NT2/D1 (cell line): Measurements from ENCODE around the gene OR9Q1.

Source experiments
- DNase-seq: peaks from one replicate; pipeline ENCODE4 v3.0.0-alpha.2; 2011; ENCODE audit warnings: low read depth, low spot score
- H3K27me3 ChIP-seq: 2 replicates; pipeline ENCODE4 v1.6.0; 2011; ENCODE audit warnings: mild to moderate bottlenecking; ENCODE audit not compliant: insufficient read length, insufficient read depth
- H3K36me3 ChIP-seq: 2 replicates; pipeline ENCODE4 v1.6.1; 2011; ENCODE audit warnings: mild to moderate bottlenecking, low read length, mixed read lengths; ENCODE audit not compliant: insufficient read depth, insufficient read length
- H3K4me1 ChIP-seq: 2 replicates; pipeline ENCODE4 v1.5.1; 2011; ENCODE audit not compliant: insufficient read depth, insufficient read length
- H3K4me3 ChIP-seq: 2 replicates; pipeline ENCODE4 v1.5.1; 2011; ENCODE audit warnings: low read depth; ENCODE audit not compliant: insufficient read length
- H3K9ac ChIP-seq: 2 replicates; pipeline ENCODE4 v1.6.0; 2011; ENCODE audit warnings: low read depth; ENCODE audit not compliant: insufficient read length
- H3K9me3 ChIP-seq: 2 replicates; pipeline ENCODE4 v1.5.1; 2011; ENCODE audit warnings: mild to moderate bottlenecking, low read length; ENCODE audit not compliant: insufficient read depth
- SUZ12 ChIP-seq: IDR thresholded peaks from 2 replicates; pipeline ENCODE4 v1.6.1; 2011; ENCODE audit not compliant: insufficient read length, insufficient read depth; ENCODE audit errors: extremely low read depth
- YY1 ChIP-seq: IDR thresholded peaks from 2 replicates; pipeline ENCODE4 v1.6.1; 2011; ENCODE audit not compliant: insufficient read length, insufficient read depth
- ZNF274 ChIP-seq: IDR thresholded peaks from 2 replicates; pipeline ENCODE4 v1.6.1; 2011; ENCODE audit warnings: mild to moderate bottlenecking, low read depth, low read length

Gene OR9Q1

DNA sequence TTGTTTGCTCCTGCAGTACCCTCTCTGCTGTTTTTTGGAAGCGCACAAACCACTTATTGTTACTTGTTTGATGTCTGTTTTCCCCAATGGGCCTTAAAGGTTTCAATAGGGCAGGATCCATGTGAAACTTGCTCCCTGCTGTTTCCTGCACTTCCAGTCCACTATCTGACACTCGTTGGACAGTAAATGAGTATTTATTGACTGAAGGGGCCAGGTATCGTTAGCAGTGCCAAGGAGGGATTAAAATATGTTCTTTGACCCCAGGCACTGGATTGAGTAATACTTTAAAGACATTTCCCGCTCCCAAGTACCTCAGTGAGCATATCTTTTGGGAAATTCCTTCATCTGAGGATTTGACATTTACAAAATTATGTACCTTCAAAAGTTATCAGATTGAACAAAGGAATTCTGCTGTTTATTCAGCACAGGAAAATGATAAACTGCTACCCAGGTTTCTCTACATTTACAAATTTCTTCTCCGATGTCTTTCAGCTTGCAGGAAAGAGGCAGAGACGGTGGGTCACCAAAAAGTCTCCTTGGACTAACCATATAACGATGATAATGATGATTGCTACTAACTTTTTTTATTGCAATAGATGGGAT is 141.9 kb downstream of the OR9Q1 start:
- H3K9ac ChIP-seq = no peak overlapping the region
- H3K4me1 ChIP-seq = no peaks in the 10 kb centered on the region
- no peak overlapping the region for H3K4me3 ChIP-seq
- no peaks in the 10 kb centered on the region for H3K27me3 ChIP-seq
- H3K36me3 ChIP-seq = no peaks in the 10 kb centered on the region
- no peak for TF ChIP-seq SUZ12
- no peak for TF ChIP-seq YY1
- TF ChIP-seq ZNF274 = no peak
- no peaks in the 10 kb centered on the region for H3K9me3 ChIP-seq
- no peak for DNase-seq

DNA sequence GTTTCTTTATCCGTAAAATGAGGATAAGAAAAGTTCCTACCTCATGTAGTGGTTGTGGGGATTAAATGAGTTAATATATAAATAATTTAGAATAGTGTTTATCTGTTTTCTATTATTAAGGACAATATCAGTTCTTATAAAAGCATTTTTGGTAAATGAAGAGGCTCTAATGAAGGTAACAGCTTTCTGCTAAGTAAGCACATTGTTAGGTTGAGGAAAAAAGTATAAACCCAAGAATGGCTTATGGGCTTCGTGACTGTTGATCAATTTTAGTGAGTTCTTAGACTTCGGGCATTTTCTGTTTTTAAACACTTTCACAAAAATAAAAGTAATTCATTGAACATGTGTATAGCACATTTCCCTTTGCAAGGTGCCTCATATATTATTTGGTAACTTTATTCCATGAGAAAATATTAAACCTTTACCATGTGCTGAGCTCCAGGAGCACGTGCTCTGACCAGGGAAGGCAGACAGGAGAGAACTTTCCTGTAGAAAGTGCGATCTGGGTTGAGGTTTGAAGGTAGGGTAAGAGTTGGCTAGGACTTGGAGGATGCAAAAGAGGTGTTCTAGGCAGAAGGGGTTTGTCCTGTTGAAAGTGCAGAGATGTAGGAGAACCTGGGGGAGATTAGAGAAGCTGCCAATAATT is 153.9 kb downstream of the OR9Q1 start:
- Histone ChIP-seq H3K9me3 (no peaks in the 10 kb centered on the region), H3K4me1 (no peaks in the 10 kb centered on the region), H3K4me3 (no peak overlapping the region), H3K36me3 (no peaks in the 10 kb centered on the region), H3K27me3 (no peaks in the 10 kb centered on the region), H3K9ac (no peak overlapping the region)
- TF ChIP-seq SUZ12 = no peak
- no peak for TF ChIP-seq ZNF274
- no peak for TF ChIP-seq YY1
- no peak for DNase-seq

DNA sequence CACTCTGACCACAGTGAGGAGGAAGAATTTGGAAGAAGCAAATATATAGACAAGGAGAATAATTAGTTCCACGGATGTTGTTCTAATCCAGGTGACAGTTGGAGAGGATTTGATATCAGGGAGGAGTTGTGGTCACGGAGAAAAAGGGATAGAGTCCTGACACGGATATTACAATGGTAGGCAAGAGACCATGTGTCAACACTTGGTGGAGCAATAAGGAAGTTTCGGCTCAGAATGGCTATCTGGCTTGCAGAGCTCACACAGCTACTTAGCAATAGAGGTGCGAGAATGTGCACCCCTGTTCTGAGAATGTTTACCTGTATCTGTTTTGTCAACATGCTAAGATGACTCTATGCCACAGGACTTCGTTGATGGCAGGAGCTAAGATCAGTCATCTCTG is 154.8 kb downstream of the OR9Q1 start:
- Histone ChIP-seq H3K4me1 (no peaks in the 10 kb centered on the region), H3K4me3 (no peak overlapping the region), H3K9ac (no peak overlapping the region), H3K9me3 (no peaks in the 10 kb centered on the region), H3K36me3 (no peaks in the 10 kb centered on the region), H3K27me3 (no peaks in the 10 kb centered on the region)
- TF ChIP-seq YY1 = no peak
- no peak for TF ChIP-seq SUZ12
- no peak for TF ChIP-seq ZNF274
- DNase-seq = no peak

DNA sequence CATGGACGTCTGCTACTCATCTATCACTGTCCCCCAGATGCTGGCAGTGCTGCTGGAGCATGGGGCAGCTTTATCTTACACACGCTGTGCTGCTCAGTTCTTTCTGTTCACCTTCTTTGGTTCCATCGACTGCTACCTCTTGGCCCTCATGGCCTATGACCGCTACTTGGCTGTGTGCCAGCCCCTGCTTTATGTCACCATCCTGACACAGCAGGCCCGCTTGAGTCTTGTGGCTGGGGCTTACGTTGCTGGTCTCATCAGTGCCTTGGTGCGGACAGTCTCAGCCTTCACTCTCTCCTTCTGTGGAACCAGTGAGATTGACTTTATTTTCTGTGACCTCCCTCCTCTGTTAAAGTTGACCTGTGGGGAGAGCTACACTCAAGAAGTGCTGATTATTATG is 156.0 kb downstream of the OR9Q1 start:
- H3K9ac ChIP-seq = no peak overlapping the region
- DNase-seq = no peak

DNA sequence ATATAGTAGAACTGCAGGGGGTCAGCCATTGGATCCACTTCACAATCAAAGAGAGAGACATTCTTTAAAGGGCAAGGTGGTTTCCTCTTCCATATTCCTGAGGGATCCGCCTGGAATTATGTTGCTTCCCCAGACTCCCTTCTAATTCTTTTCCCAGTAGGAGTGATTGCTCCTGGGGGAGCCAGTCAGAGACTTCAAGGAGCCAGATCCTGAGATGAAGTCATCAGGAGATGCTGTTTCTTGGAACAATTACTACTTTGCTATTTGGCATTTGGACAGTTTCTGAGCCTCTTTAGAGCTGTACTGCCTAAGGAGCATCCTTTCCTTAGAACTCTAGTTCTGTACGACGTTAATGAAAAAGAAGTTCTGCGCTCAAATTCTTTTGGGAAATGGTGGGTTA is 163.3 kb downstream of the OR9Q1 start:
- TF ChIP-seq ZNF274 (no peak), YY1 (no peak), SUZ12 (no peak)
- Histone ChIP-seq H3K4me3 (no peak overlapping the region), H3K36me3 (no peaks in the 10 kb centered on the region), H3K4me1 (no peaks in the 10 kb centered on the region), H3K9me3 (no peaks in the 10 kb centered on the region), H3K9ac (no peak overlapping the region), H3K27me3 (no peaks in the 10 kb centered on the region)
- DNase-seq = no peak

More for the DNA sequence above, 156.0 kb downstream of the OR9Q1 start:
- Histone ChIP-seq H3K4me3 (no peak overlapping the region), H3K36me3 (no peaks in the 10 kb centered on the region), H3K4me1 (no peaks in the 10 kb centered on the region), H3K9me3 (no peaks in the 10 kb centered on the region), H3K27me3 (no peaks in the 10 kb centered on the region)
- no peak for TF ChIP-seq ZNF274
- no peak for TF ChIP-seq SUZ12
- no peak for TF ChIP-seq YY1

DNA sequence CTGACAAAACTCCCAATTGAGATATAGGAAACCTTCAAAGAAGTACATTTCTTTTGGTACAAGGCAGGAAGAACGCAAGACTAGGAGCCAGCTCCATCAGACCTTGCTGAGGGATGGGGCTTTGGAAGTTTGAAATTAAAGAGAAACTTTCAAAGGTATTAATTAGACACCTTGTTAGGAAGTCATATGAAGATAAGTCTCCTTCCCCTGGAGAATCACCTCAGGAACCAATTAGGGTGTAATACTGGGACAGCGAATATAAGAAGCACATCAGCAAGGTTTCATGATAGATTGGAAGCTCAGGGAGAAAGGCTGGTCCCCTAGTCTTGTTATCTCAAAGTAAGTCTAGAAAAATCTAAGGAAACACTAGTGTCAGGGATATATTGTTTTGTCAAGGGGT is 165.1 kb downstream of the OR9Q1 start, which contains the start of gene OR9Q2:
Gene OR9Q2 (plus strand): TSS at position 301 of the 400 bp plus-strand sequence. CDS start 1,421 bp downstream, outside the sequence.
- DNase-seq = no peak
- Histone ChIP-seq H3K9me3 (no peaks in the 10 kb centered on the region), H3K4me1 (no peaks in the 10 kb centered on the region), H3K36me3 (no peaks in the 10 kb centered on the region), H3K9ac (no peak within 1 kb of the TSS), H3K4me3 (no peak within 1 kb of the TSS), H3K27me3 (no peaks in the 10 kb centered on the region)
- TF ChIP-seq ZNF274 (no peak), YY1 (no peak), SUZ12 (no peak)

DNA sequence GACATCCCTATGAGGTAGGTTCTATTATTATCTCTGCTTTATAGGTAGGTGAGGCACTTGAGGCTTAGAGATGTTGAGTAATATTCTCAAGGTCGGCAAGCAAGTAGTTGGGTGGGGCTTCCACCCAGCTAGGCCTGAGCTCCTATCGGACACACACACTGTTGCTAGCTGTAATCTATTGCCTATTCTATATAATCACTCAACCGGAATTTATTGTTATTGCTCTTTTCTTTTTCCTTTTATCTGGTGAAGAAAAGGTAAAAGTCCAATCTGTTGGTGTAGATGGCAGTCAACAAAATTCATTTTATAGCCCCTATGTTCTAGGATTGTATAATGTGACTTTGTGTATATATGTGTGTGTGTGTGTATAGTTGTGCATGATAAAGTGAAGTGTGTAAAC is 168.5 kb downstream of the OR9Q1 start:
- H3K4me1 ChIP-seq = no peaks in the 10 kb centered on the region
- TF ChIP-seq ZNF274 (no peak), YY1 (no peak), SUZ12 (no peak)
- no peak overlapping the region for H3K9ac ChIP-seq

More for the DNA sequence above, 168.5 kb downstream of the OR9Q1 start:
- H3K9me3 ChIP-seq = no peaks in the 10 kb centered on the region
- no peak overlapping the region for H3K4me3 ChIP-seq
- H3K27me3 ChIP-seq = no peaks in the 10 kb centered on the region
- no peaks in the 10 kb centered on the region for H3K36me3 ChIP-seq
- no peak for DNase-seq
